ENCODE measurements around the gene MYBPC1. TPM values are rescaled to one million over a fixed set of nuclear protein-coding genes. Genes with fewer than 3 reads are reported as not detected.

MYBPC1 gene
- total RNA-seq, 2 donors from 2014 or later: 0.49 to 1.5 TPM

DNA sequence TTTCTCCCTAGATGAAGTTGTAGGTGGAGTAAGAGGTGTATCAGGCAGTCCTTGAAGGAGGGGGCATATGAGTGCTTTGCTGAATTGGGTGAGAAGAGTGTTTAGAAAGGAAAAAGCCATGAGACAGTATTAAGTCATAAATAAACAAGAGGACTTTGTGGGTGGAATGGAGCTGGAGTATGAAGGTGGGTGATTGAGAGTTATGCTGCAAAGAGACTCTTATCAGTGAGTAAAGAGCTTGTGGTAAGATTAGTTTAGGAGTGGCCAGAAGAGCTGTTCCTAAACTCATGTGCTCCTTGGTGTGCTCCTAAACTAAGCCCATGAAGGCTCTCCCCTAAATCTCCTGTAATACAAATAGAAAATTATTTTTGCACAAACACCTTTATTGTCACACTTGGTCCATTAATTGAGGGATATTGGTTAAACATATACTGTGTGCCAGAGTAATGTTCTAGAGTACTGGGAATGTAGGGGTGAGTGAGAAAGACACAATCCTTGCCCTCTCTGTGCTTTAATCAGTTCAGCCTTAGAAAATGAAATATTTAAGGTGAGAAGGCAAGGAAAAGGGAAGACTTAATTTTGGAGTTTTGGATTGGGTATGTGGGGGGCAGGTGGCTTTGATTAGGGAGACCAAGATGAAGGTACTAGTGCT, 112.5 kb downstream of the MYBPC1 start:
- TF ChIP-seq, protein P1, sequence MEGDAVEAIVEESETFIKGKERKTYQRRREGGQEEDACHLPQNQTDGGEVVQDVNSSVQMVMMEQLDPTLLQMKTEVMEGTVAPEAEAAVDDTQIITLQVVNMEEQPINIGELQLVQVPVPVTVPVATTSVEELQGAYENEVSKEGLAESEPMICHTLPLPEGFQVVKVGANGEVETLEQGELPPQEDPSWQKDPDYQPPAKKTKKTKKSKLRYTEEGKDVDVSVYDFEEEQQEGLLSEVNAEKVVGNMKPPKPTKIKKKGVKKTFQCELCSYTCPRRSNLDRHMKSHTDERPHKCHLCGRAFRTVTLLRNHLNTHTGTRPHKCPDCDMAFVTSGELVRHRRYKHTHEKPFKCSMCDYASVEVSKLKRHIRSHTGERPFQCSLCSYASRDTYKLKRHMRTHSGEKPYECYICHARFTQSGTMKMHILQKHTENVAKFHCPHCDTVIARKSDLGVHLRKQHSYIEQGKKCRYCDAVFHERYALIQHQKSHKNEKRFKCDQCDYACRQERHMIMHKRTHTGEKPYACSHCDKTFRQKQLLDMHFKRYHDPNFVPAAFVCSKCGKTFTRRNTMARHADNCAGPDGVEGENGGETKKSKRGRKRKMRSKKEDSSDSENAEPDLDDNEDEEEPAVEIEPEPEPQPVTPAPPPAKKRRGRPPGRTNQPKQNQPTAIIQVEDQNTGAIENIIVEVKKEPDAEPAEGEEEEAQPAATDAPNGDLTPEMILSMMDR (IDR thresholded peaks at IDR 0.05): no peak
- H3K27me3 ChIP-seq (replicated peaks; ENCODE audit: insufficient read depth): no peaks in the 10 kb centered on the region
- no peak for DNase-seq (ENCODE audit: low spot score)
- H3K4me1 ChIP-seq (ENCODE audit: control insufficient read depth in 1 of 2, low read depth in 2 of 2): peaks cover 0 to 3% of the 10 kb centered on the region in 2 donors
- no peak for ATAC-seq (ENCODE audit: insufficient number of reproducible peaks, low FRiP score, low read depth)
- H3K27ac ChIP-seq: no peak overlapping the region
- H3K4me3 ChIP-seq: no peak overlapping the region
- no peaks in the 10 kb centered on the region for H3K36me3 ChIP-seq
- no peaks in the 10 kb centered on the region for H3K9me3 ChIP-seq

DNA sequence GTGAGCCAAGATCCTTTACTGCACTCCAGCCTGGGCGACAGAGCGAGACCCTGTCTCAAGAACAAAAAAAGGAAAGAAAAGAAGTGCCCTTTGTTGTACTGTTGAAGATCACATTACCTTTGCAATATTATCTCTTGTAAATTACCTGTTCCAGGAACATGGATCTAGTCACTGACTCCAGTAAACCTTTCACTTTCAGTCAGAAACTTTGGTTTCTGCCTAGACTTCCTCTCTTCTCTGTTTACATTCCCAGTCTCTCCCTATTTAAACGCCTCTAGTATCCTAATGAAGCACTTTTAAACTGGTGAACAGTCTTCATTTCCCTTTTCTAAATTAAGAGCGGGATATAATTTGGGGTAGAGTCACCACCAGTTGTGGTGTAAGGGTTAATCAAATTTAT, 115.5 kb downstream of the MYBPC1 start:
- TF ChIP-seq, protein P1 (IDR thresholded peaks at IDR 0.05): no peak
- Histone ChIP-seq H3K4me1 (ENCODE audit: control insufficient read depth in 1 of 2, low read depth in 2 of 2) (peaks cover 4 to 8% of the 10 kb centered on the region in 2 donors), H3K4me3 (no peak overlapping the region), H3K36me3 (no peaks in the 10 kb centered on the region), H3K27me3 (replicated peaks; ENCODE audit: insufficient read depth) (no peaks in the 10 kb centered on the region), H3K27ac (no peak overlapping the region), H3K9me3 (no peaks in the 10 kb centered on the region)
- no peak for ATAC-seq (ENCODE audit: insufficient number of reproducible peaks, low FRiP score, low read depth)
- no peak for DNase-seq (ENCODE audit: low spot score)

DNA sequence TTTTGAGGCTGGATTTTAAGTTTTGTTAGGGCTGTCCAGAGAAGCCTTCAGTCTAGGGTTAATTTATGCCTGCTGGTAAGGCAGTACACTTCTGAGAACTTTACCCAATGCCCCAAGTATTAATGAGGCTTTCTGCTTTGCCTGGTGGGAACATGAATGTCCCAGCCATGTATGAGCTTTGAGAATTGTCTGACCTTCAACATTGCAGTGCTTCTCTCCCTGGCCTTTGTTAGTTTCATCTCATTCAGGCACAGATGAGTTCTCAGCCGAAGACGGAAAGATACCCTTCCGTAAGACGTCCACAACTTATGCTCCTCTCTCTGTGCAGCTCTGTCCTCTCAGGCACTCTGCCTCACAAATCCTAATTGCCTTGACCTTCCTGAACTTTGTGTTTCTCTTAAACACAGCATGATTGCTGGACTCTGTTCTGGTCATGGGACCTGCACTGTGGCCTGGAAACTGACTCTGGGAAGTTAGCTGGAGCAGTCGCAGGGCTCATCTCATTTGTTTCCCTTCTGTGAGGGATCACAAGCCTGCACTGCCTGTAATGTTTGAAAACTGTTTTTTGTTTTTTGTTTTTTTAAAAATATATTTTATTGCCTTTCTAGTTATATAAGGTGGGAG, 118.4 kb downstream of the MYBPC1 start:
- Histone ChIP-seq H3K4me1 (ENCODE audit: control insufficient read depth in 1 of 2, low read depth in 2 of 2) (peaks cover 4 to 8% of the 10 kb centered on the region in 2 donors), H3K27me3 (replicated peaks; ENCODE audit: insufficient read depth) (no peaks in the 10 kb centered on the region), H3K4me3 (no peak overlapping the region), H3K27ac (no peak overlapping the region), H3K9me3 (no peaks in the 10 kb centered on the region), H3K36me3 (no peaks in the 10 kb centered on the region)
- DNase-seq (ENCODE audit: low spot score) (no peak), ATAC-seq (ENCODE audit: insufficient number of reproducible peaks, low FRiP score, low read depth) (no peak)
- TF ChIP-seq, protein P1 (IDR thresholded peaks at IDR 0.05): no peak

DNA sequence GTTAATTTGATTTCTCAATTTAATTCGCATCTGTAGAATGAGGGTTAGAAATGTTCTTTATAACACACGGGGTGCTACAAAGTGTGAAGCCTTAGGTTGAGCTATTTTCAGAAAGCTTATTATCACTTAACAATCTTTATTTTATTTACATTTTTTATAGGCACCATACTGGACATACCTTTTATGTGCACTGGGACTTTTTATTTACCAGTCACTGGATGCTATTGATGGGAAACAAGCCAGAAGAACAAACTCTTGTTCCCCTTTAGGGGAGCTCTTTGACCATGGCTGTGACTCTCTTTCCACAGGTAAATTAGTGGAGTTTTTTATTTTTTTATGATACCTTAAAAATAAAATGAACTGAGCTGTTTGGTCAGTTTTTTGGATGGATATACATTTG, 119.2 kb downstream of the MYBPC1 start:
- TF ChIP-seq, protein P1 (IDR thresholded peaks at IDR 0.05): no peak
- ATAC-seq (ENCODE audit: insufficient number of reproducible peaks, low FRiP score, low read depth) (no peak), DNase-seq (ENCODE audit: low spot score) (no peak)
- Histone ChIP-seq H3K27me3 (replicated peaks; ENCODE audit: insufficient read depth) (no peaks in the 10 kb centered on the region), H3K4me1 (ENCODE audit: control insufficient read depth in 1 of 2, low read depth in 2 of 2) (peaks cover 4 to 8% of the 10 kb centered on the region in 2 donors), H3K9me3 (no peaks in the 10 kb centered on the region), H3K36me3 (no peaks in the 10 kb centered on the region), H3K27ac (no peak overlapping the region), H3K4me3 (no peak overlapping the region)

GRCh38 chr12:101714877-101715444, 120.2 kb downstream of the MYBPC1 start:
- H3K4me3 ChIP-seq: no peak overlapping the region
- H3K9me3 ChIP-seq: no peaks in the 10 kb centered on the region
- ATAC-seq (ENCODE audit: insufficient number of reproducible peaks, low FRiP score, low read depth) (no peak), DNase-seq (ENCODE audit: low spot score) (no peak)
- no peaks in the 10 kb centered on the region for H3K27me3 ChIP-seq (replicated peaks; ENCODE audit: insufficient read depth)
- H3K27ac ChIP-seq: no peak overlapping the region
- TF ChIP-seq, protein P1 (IDR thresholded peaks at IDR 0.05): no peak
- H3K4me1 ChIP-seq (ENCODE audit: control insufficient read depth in 1 of 2, low read depth in 2 of 2): peaks cover 4 to 8% of the 10 kb centered on the region in 2 donors
- H3K36me3 ChIP-seq: no peaks in the 10 kb centered on the region
